ENCODE data around the gene OSM.

The OSM gene

DNA sequence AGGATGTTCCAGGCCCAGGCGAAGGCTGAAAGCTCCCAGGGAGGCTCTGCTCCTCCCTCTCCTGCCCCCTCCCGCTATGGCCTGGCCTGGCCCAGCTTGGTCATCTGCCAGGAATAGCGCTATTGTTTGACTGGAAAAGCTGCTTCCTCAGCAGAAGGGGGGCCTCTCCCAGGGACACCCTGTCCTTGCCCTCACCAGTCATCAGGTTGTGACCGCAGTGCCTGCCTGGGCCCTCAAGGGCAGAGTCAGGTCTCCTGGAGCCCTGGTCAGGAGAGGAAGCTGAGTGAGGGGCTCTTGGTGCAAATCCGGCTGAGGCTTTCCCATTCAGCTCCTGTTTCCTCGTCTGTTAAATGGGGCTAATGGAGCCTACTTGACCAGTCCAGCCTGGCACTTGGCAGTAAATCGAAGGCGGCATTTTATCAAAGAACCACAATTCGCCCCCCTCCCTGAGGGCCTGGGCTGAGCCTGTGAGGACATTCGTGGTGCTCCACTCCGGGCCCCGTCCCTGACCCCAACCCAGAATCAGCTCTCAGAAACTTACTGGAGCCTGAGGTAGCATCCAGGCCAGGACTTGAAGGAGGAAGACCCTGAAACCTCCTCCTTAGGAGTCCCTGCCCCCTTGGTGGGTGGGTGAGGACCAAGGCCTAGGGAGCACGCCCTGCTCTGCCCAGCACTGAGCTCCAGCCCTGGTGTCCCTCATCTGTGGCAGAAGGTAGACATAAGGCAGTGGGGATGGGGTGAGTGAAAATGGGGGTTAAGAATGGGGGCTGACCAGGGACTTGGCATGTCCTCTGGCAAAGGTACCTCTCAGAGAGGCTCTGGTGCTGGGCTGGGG is 24.6 kb upstream of the OSM start:
- H3K36me3 Mint-ChIP-seq, result no peaks in the 10 kb centered on the region
- no peak overlapping the region for H3K4me3 Mint-ChIP-seq
- H3K27ac Mint-ChIP-seq, result peak overlapping the region; percentile 75
- H3K9me3 Mint-ChIP-seq (ENCODE audit: low read depth), result no peaks in the 10 kb centered on the region
- peaks cover 42% of the 10 kb centered on the region for H3K4me1 Mint-ChIP-seq (ENCODE audit: low read depth)
- no peaks in the 10 kb centered on the region for H3K27me3 Mint-ChIP-seq

DNA sequence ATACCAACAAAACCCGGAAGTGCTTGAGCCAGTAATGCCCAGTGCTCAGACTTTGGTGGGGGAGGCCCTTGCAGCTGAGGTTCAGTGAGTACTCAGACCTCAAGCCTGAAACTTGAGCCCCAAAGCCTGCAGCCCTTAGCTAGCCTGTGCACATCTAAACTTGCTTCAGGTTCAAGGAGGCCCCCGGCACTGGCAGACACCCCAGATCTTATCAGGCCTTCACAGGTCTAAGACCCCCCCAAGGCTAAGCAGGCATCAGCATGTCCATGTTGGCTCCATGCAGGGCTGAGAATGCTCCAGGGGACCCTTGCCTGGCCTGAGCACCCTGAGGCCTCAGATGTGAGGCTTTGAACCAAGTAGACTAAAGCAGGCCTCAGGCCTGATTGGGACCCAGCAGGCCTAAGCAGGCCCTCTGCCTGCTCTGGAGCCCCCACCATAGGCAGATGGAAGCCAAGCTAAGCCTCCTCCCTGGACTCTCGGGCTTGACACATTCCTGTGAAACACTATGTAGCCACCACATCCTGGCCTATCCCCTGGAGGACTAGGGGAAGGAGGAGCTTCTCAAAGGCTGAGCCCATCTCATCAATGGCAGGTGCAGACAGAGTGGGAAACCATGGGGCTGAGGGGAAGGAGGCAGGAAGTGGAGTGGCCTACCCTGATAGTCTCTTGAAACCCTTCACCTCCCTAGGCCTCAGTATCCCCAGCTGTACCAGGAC is 23.8 kb upstream of the OSM start:
- Mint-ChIP-seq H3K27me3 (no peaks in the 10 kb centered on the region), H3K27ac (no peak overlapping the region), H3K4me3 (peak overlapping the region; percentile 88), H3K4me1 (ENCODE audit: low read depth) (peaks cover 35% of the 10 kb centered on the region), H3K36me3 (no peaks in the 10 kb centered on the region), H3K9me3 (ENCODE audit: low read depth) (no peaks in the 10 kb centered on the region)

DNA sequence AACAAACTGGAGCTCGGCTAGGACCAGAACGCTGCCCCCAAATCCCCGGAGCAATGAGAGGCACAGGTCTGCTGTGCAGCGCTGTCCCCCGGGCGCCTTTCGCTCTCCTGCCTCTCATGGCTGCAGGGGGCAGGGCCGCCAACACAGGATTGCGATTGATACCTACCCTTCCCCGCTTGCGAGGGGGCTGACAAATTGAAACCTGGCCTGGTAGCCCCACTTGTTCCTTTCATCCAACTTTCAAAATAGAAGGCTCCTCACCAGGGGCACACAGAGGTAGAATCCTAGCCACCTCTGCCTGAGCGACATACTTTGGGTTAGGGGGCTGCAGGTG is 23.3 kb upstream of the OSM start:
- no peaks in the 10 kb centered on the region for H3K9me3 Mint-ChIP-seq (ENCODE audit: low read depth)
- H3K27ac Mint-ChIP-seq, result no peak overlapping the region
- H3K36me3 Mint-ChIP-seq, result no peaks in the 10 kb centered on the region
- no peaks in the 10 kb centered on the region for H3K27me3 Mint-ChIP-seq
- peak overlapping the region; percentile 88 for H3K4me3 Mint-ChIP-seq
- peaks cover 31% of the 10 kb centered on the region for H3K4me1 Mint-ChIP-seq (ENCODE audit: low read depth)

DNA sequence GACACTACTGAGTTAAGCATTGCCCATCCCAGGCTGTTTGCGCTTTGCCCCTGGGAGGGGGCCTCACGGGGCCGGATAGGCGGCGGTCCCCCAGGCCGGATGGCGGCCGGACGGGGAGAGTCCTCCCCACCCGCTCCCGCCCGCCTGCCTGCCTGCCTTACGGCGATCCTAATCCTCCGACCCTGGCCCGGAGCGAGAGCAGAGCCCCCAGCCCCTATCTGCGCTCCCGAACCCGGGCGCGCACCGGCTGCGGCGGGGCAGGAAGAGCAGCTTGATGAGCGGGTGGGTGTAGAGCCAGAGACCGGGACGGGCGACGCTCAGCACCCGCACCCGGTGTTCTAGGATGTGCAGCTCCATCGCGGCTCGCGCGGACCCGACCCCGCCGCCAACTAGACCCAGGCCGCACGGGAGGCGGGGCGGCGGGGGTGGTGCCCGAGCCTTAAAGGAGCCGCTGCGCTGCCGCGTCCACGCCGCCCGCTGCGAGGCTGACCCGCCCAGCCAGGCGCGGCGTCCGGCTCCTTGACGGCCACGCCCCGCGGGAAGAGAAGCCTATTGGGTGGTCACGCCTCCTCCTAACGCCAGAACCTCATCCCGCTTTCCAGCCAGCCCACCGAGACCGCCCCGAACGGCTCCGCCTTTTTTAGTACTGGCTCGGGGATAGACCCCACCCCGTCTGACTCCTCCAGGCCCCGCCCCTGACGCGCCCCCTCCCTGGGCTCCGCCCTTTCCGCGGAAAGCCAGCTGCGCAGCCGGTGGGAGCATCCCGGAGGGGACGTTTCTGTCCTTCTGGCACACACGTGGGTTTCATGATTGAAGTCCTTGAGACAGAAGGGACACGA is 22.7 kb upstream of the OSM start, which contains the start of gene CASTOR1:
Gene CASTOR1, minus strand, starts transcription at position 365 of the 839 bp plus-strand sequence. Its CDS starts 8 bp downstream, at position 357.
- H3K9me3 Mint-ChIP-seq (ENCODE audit: low read depth), result no peaks in the 10 kb centered on the region
- H3K4me1 Mint-ChIP-seq (ENCODE audit: low read depth), result peaks cover 28% of the 10 kb centered on the region
- no peaks in the 10 kb centered on the region for H3K27me3 Mint-ChIP-seq
- peak within 1 kb of the TSS; percentile 88 for H3K4me3 Mint-ChIP-seq
- peak within 1 kb of the TSS; percentile 29 for H3K27ac Mint-ChIP-seq
- no peaks in the 10 kb centered on the region for H3K36me3 Mint-ChIP-seq

DNA sequence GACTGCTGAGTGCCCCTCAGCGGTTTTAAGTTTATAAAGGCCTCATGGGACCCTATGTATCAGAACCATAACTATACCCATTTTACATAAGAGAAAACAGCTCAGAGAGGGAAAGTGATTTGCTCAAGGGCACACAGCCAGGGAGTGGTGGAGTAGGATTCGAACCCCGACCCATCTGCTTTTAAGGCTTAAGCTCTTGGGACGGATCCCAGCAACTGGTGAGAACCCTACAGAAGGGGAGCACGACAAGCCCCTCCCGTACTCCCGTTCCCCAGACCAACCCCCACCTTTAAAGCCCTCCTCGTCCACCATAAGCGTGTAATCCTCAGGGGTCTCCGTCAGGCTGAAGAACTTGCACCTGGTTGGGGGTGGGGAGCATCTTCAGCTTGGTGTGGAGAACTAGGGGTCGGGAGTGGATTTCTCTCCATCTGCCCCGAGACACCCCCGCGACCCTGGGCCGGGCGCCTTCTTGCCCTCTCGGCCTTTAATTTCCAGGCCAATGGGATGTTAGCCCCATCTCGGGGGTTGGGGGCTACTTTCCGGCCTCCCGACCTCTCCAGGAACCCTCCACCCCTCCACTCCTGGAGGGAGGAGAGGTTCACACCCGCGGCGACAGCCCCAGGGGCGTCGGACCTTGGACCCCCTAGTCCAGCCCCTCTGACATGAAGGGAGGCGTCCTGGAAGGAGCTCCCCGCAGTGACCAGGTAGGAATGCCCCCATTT is 21.9 kb upstream of the OSM start:
- H3K27ac Mint-ChIP-seq, result peak overlapping the region; percentile 29
- H3K9me3 Mint-ChIP-seq (ENCODE audit: low read depth), result no peaks in the 10 kb centered on the region
- peak overlapping the region; percentile 88 for H3K4me3 Mint-ChIP-seq
- no peaks in the 10 kb centered on the region for H3K27me3 Mint-ChIP-seq
- no peaks in the 10 kb centered on the region for H3K36me3 Mint-ChIP-seq
- H3K4me1 Mint-ChIP-seq (ENCODE audit: low read depth), result peaks cover 22% of the 10 kb centered on the region

DNA sequence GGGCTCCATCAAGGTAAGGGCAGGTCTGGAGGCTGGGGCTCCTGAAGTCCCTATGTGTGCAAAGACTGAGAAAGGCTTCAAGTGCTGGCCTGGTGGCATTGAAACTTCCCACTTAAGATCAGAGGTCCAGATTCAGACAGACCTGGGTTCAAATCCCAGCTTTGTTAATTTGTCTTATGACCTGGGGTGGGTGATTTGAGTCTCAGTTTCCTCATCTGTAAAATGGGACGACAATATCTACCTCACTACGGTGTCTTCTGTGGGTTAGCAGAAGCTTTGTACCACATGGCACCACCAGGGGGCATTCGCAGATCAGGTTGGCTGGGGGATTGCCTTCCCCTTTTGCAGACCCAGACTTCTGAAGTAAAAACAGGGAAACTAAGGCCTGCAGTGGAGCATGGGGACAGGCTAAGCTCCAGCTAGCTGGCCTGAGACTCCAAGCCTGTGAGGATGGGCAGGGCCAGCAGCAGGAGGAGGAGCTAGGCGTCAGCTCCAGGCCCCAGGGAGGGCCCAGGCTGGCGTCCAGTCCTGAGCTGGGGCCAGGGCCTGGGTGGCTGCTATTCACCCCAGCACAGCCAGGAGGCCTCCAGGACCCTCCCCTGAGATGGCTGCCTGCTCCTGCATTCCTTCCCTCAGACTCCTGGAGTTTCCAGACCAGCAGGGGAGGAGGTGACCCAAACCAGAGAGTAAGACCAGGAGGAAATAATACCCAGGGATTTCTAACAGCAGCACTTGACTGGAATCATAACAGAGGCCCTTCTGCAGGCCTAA is 21.2 kb upstream of the OSM start:
- H3K36me3 Mint-ChIP-seq, result peaks cover 2% of the 10 kb centered on the region
- peak overlapping the region; percentile 54 for H3K27ac Mint-ChIP-seq
- H3K9me3 Mint-ChIP-seq (ENCODE audit: low read depth), result no peaks in the 10 kb centered on the region
- H3K27me3 Mint-ChIP-seq, result no peaks in the 10 kb centered on the region
- H3K4me1 Mint-ChIP-seq (ENCODE audit: low read depth), result peaks cover 26% of the 10 kb centered on the region
- H3K4me3 Mint-ChIP-seq, result peak overlapping the region; percentile 78

DNA sequence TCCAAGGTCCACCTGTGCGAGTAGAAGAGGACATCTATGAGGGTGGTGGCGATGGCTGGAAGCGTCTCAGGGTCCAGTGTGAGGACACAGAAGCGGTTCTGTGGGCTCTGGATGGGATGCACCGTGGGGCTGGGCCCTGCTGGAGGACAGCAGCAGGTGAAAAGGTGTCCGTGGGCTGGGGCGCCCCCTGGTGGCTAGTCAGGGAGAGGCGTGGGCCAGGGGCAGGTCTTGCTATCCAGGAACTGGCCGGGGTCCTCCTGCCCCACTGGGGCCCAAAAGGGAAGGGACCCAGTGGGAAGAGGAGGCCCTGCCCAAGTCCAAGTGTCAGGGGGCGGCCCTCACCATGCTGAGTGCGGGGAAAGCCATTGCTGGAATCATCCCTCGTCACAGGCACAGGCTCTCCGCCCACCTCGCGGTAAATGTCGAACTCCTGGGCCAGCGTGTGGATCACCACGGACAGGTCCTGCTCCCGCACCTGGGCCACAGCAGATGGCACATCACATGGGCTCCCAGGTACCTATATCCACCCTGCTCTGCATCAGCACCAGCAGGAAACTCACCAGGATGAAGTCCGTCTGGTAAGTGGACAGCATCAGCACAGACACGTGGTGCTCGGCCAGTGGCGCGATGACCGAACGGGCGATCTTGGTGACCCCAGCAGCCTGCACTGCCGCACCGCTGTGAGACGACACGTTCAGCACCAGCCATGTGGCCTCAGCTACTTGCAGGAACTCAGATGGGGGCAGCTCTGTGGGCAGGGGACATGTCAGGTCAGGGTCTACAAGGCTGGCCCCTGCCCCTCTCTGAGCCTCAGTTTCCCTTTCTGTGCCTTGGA is 20.4 kb upstream of the OSM start:
- no peak overlapping the region for H3K4me3 Mint-ChIP-seq
- H3K4me1 Mint-ChIP-seq (ENCODE audit: low read depth), result peaks cover 32% of the 10 kb centered on the region
- no peaks in the 10 kb centered on the region for H3K27me3 Mint-ChIP-seq
- peaks cover 2% of the 10 kb centered on the region for H3K36me3 Mint-ChIP-seq
- H3K9me3 Mint-ChIP-seq (ENCODE audit: low read depth), result no peaks in the 10 kb centered on the region
- H3K27ac Mint-ChIP-seq, result no peak overlapping the region

DNA sequence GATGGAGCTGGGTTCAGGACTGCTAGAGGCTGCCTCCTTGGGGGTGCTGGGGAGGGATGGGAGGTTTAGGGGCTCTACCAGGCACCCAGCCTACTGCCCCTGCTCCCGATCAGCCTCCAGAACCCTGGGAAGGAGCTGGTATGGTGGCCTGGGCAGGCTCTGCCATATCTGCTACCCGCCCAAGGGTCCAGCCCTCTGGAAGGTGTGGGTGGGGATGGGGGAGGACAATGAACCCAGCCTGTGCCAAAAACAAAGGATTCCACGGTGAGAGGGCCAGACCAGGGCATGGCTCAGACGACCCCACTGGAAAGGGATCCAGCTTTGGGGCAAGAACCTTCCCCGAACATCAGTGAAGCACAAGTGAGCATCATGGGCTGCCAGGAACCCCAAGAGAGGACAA is 19.7 kb upstream of the OSM start:
- Mint-ChIP-seq H3K27me3 (no peaks in the 10 kb centered on the region), H3K4me3 (no peak overlapping the region), H3K4me1 (ENCODE audit: low read depth) (peaks cover 33% of the 10 kb centered on the region), H3K27ac (no peak overlapping the region), H3K9me3 (ENCODE audit: low read depth) (no peaks in the 10 kb centered on the region), H3K36me3 (peaks cover 2% of the 10 kb centered on the region)

DNA sequence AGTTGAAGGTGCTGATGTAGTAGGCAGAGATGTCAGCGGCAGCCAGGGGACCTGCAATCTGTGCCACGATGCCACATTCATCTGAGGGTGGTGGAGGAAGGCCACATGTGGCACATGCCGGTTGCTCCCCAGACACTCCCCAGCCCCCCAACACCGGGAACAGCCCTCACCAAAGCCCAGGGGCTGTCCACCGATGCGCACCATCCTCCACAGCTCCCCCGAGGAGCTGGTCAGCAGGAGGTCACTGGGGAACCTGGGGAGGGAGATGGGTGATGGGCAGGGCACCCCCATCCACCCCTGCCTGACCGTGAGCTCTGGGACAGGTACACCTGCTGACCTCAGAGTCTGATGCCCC is 19.2 kb upstream of the OSM start:
- Mint-ChIP-seq H3K4me3 (no peak overlapping the region), H3K36me3 (peaks cover 2% of the 10 kb centered on the region), H3K9me3 (ENCODE audit: low read depth) (no peaks in the 10 kb centered on the region), H3K27me3 (no peaks in the 10 kb centered on the region), H3K4me1 (ENCODE audit: low read depth) (peaks cover 33% of the 10 kb centered on the region), H3K27ac (no peak overlapping the region)

DNA sequence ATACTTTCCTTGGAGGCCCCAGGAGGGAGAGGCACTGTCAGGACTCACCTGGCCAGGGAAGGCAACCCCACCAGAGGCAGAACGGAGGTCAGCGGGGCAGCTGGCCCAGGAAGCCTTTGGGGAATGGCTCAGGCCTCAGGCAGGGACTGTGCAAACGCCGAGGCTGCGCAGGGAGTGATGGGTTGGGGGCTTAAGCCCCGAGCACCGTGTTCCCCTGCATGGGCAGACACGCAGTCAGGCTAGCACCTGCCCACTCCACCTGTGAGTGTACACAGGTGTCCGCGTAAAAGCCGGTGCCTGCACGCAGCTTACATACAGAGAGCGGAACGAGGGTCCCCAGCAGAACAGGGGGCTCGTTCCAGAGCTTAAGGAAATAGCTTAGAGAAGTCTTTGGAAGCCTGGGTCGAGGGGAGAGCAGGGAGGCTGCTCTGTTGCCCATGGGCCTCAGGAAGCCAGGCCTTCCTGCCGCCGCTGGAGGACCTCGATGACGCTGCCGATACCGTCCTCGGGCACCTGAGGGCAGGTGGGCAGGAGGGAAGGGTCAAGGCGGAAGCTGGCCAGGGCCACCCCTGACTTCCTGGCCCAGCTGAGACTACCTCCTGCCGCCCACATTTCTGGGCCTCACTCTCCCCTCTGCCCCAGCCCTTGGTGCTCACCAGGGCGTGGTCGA is 18.7 kb upstream of the OSM start:
- peaks cover 30% of the 10 kb centered on the region for H3K4me1 Mint-ChIP-seq (ENCODE audit: low read depth)
- no peaks in the 10 kb centered on the region for H3K27me3 Mint-ChIP-seq
- H3K36me3 Mint-ChIP-seq, result peaks cover 2% of the 10 kb centered on the region
- H3K27ac Mint-ChIP-seq, result no peak overlapping the region
- H3K9me3 Mint-ChIP-seq (ENCODE audit: low read depth), result no peaks in the 10 kb centered on the region
- H3K4me3 Mint-ChIP-seq, result no peak overlapping the region

DNA sequence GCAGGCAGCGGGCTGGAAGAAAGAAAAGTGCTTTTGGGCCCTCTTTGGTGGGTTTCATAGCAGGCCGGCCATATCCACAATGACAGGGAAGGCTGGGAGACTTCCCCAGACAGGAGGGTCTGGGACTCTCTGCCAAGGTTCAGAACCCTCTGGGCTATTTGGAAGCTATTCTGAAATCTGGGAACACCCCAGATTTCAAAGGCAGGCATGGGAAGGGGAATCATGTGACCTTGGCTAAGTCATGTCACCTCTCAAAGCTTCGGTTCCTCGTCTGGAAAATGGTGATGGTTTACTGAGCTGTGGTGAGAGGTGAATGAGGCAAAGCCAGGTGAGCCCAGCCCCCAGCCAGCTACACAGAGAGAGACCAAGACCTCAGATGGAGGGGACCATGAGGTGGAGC is 18.0 kb upstream of the OSM start:
- Mint-ChIP-seq H3K9me3 (ENCODE audit: low read depth) (no peaks in the 10 kb centered on the region), H3K36me3 (peaks cover 2% of the 10 kb centered on the region), H3K27me3 (no peaks in the 10 kb centered on the region), H3K27ac (no peak overlapping the region), H3K4me3 (no peak overlapping the region), H3K4me1 (ENCODE audit: low read depth) (peaks cover 27% of the 10 kb centered on the region)

DNA sequence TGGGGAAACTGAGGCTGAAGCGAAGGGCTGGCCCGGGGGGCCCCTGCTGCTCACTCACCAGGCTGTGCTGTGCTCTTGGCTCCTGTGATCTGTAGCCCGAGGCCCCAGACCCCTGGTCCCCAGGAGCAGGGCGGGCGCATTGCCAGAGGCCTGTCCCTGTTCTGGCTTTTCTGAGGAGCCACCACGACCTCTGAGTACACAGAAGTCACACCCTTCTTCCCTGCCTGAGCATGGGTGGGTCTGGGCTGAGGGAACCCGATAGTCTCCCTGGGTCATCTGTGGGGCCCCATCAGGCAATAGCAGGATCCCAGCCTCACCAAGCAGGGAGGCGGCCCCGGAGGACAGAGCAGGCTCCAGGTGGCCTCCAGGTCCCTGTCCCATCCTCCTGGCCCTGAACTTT is 17.5 kb upstream of the OSM start:
- H3K9me3 Mint-ChIP-seq (ENCODE audit: low read depth), result no peaks in the 10 kb centered on the region
- peaks cover 2% of the 10 kb centered on the region for H3K36me3 Mint-ChIP-seq
- no peaks in the 10 kb centered on the region for H3K27me3 Mint-ChIP-seq
- peaks cover 31% of the 10 kb centered on the region for H3K4me1 Mint-ChIP-seq (ENCODE audit: low read depth)
- no peak overlapping the region for H3K4me3 Mint-ChIP-seq
- H3K27ac Mint-ChIP-seq, result no peak overlapping the region

DNA sequence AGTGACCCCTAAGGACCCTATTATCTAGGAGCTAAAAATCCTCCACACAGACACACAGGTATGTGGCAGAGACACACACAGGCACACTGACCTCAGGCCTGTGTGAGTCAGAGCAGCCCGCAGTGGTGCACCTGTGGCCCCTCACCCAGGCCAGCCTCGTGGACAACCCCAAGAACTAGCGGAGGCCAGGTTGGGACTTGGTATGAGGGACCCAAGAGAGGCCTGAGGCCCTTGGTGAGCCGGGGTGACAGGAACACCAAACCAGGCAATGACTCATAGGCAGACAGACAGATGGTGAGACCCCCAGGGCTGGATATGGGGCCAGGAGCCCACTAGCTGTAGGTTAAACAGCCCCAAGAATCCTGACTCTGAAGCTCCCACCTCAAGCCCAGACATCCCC is 16.7 kb upstream of the OSM start:
- H3K4me3 Mint-ChIP-seq, result no peak overlapping the region

More for the DNA sequence above, 16.7 kb upstream of the OSM start:
- no peaks in the 10 kb centered on the region for H3K27me3 Mint-ChIP-seq
- no peak overlapping the region for H3K27ac Mint-ChIP-seq
- peaks cover 34% of the 10 kb centered on the region for H3K4me1 Mint-ChIP-seq (ENCODE audit: low read depth)
- H3K36me3 Mint-ChIP-seq, result peaks cover 2% of the 10 kb centered on the region
- no peaks in the 10 kb centered on the region for H3K9me3 Mint-ChIP-seq (ENCODE audit: low read depth)
